HG03558 (cell line): ENCODE results near the gene ZNF479.
"Not testable (repeated sequence)": the region's sequence is repeated elsewhere in the genome, so short reads cannot be mapped to it uniquely, and the experiment has no call there.

Experiments
- ATAC-seq: cut with Tn5 transposase; IDR thresholded peaks from one replicate; pipeline ENCODE4 v1.9.1; 2021; ENCODE audit warnings: moderate number of reproducible peaks; ENCODE audit not compliant: unreplicated experiment; ENCODE audit errors: extremely low read depth

The ZNF479 gene

GRCh38 chr7:57132336-57132735 is at the start of gene ZNF479:
ZNF479 (minus strand) TSS chr7:57132436; CDS start chr7:57132324, 112 bp downstream.
- ATAC-seq = not testable (repeated sequence)

- ATAC-seq = no peak
These were observed 49.8 kb upstream of the ZNF479 start for GRCh38 chr7:57182031-57182430.

DNA sequence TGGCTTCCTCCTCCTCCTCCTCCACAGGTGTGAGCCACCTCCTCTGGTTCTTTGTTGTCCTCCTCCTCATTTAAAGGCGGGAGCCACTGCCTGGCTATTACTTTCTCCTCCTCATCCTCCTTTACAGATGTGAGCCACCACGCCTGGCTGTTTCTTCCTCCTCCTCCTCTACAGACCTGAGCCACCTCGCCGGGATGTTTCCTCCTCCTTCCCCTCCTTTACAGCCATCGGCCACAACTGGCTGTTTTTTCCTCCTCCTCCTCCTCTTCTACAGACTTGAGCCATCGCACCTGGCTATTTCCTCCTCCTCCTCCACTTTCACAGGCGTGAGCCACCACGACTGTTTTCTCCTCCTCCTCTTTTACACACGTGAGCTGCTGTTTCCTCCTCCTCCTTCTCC is 49.0 kb upstream of the ZNF479 start:
- no peak for ATAC-seq

DNA sequence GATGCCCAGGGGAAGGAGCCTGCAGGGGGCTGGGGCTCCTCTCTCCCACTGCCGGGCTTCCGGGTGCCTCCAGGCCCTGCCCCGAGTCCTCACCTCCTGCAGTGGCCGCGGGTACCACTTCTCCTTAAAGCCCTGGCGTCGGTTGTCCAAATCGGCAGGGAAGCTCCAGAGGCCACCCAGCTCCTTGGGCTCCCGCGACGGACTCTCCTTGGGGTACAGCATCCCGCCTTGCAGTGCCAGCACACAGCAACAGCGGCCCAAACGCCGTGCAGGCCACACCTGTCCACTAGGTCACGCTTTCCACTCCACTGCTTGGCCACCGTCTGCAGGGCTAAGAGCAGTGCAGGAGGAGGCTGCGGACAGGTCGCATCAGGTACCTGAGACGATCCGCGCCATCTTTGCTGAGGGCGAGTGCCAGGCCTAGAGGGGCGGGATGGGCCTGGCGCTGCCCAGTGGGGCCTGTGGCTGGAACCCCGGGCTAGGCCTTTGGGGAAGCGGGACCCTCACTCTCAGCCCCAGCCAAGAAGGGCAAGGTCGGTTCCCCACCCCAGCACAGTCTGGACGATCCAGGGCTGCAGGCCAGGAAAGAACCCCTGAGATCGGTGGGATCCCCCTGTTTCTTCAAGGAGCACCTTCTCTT is 47.7 kb upstream of the ZNF479 start:
- ATAC-seq = no peak

DNA sequence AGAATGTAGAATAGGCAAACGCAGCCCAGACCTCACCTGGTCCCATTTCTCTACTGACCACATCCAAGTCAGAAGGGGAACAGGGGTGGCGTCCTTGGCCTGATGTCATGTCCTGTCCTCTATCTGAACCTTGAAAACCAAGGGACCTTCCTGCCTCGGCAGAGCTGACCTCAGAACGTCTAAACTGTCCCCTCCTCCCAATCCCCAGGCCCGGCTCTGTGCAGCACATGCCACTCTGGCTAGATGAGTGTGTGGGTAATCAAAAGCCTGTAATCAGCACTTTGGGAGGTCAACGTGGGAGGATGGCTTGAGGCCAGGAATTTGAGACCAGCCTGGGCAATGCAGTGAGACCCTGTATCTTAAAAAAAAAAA is 46.5 kb upstream of the ZNF479 start:
- no peak for ATAC-seq

DNA sequence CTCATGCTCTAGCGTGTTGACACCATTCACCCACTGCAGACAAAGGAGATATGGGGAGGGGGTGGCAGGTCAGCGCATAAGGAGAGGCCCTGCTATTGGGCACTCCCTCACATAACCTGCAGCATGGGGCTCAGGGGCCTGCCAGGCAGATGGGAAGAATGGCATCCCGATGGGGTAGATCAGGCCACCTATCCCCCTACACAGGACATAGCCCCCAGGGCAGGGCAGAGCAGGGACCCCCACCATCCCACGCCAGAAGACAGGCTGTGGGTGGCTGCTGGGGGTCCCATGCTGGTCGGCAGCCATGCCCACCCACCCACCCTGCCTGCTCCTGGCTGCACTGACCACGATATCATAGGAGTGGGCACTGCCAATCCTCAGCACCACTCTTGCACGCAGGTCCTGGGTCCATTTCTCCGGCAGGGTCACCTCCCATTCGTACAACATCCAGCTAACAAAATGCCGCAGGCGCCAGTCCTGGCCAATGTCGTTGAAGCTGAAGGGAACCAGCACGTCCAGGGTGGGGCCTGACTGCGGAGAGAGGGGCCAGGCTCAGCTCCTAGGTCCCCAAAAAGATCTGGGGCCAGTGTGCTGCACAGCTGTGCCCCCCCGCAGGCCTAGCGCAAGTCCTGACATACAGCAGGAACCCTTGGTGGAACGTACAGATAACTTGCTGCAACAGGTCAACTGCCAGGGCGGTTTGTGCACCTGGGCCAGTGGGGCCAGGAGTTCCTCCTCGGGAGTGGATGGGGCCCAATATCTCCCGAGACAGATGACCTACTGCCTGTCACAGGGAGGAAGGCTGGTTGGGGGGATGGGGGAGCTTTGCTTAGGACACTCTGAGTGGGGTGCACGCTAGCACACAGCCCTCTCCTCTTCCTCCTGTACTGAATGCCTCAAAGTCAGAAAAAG is 45.9 kb upstream of the ZNF479 start:
- ATAC-seq = no peak

- no peak for ATAC-seq
These were observed 44.8 kb upstream of the ZNF479 start for GRCh38 chr7:57176928-57177635.

GRCh38 chr7:57165285-57165899 is 33.2 kb upstream of the ZNF479 start:
- ATAC-seq = no peak

GRCh38 chr7:57120123-57120784 is 12.0 kb downstream of the ZNF479 start:
- ATAC-seq = not testable (repeated sequence)
